Suprapubic skin (tissue), 3 donors: ENCODE data around the gene RIMS1.

ENCODE experiments used
- CTCF ChIP-seq, 2 donors: fragments of 200-600 bp in 1 of 2; fragments of 450-650 bp in 1 of 2; sonication (generic) in 1 of 2; IDR thresholded peaks; one replicate each; pipeline ENCODE4 v1.5.1; 2016 to 2019; ENCODE audit warnings: antibody characterized with exemption in 2 of 2, mild to moderate bottlenecking in 1 of 2, moderate library complexity in 1 of 2
- POLR2A ChIP-seq, 2 donors: fragments of 450-650 bp; IDR thresholded peaks; one replicate each; pipeline ENCODE4 v1.6.1; 2017; ENCODE audit warnings: antibody characterized with exemption in 2 of 2, mild to moderate bottlenecking in 2 of 2, moderate library complexity in 2 of 2

DNA sequence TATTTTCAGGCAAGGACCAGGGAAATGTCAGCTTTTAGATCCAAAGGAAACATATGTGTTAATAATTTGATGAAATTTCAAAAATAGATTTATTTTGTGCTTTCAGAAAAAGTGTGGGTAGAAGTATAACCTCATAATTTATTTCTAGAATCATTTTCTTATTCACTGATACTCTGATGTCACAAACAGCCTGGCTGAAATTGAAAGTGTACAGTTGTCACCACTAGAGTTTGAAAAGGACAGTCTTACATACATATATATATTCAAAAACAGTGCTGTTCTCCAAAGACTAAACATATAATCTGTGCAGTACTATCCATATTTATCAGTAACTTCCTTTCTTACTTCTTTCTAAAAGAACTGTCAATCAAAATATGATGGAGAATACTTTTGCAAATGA is 481.1 kb downstream of the RIMS1 start:
- TF ChIP-seq CTCF (IDR thresholded peaks at IDR 0.05) (no peak), POLR2A (IDR thresholded peaks at IDR 0.05) (no peak)
